Heart left ventricle (tissue), 16 donors: ENCODE measurements around the gene AP3B1. TPM values are rescaled to one million over a fixed set of nuclear protein-coding genes. Genes with fewer than 3 reads are reported as not detected.

Experiments used
- ATAC-seq, 4 donors: fragments of 200-7000 bp; cut with Tn5 transposase; one replicate each; pipeline ENCODE4 v1.9.1; 2020 to 2022; ENCODE audit warnings: moderate library complexity in 4 of 4, mild to moderate bottlenecking in 3 of 4, moderate number of reproducible peaks in 1 of 4
- DNase-seq, 5 donors: peaks; one replicate each; pipeline ENCODE4 v3.0.0-alpha.2; 2020
- H3K27ac ChIP-seq, 12 donors: fragments of 200-600 bp; sonication (generic) in 4 of 12; one replicate each; pipeline versions ENCODE4 v1.5.0 to v1.8.0; 2016 to 2022; ENCODE audit warnings: mild to moderate bottlenecking in 2 of 12
- H3K27me3 ChIP-seq, 9 donors: fragments of 200-600 bp; sonication (generic) in 2 of 9; one replicate each; pipeline versions ENCODE4 v1.5.1 to v1.8.0; 2016 to 2022; ENCODE audit warnings: mild to moderate bottlenecking in 3 of 9
- H3K36me3 ChIP-seq, 9 donors: fragments of 200-600 bp; sonication (generic) in 2 of 9; one replicate each; pipeline versions ENCODE4 v1.5.0 to v1.8.0; 2018 to 2022; ENCODE audit warnings: mild to moderate bottlenecking in 2 of 9
- H3K4me1 ChIP-seq, 12 donors: fragments of 200-600 bp; sonication (generic) in 4 of 12; one replicate each; pipeline versions ENCODE4 v1.5.0 to v1.8.0; 2016 to 2022; ENCODE audit warnings: mild to moderate bottlenecking in 3 of 12
- H3K4me3 ChIP-seq, 12 donors: fragments of 200-600 bp; sonication (generic) in 4 of 12; one replicate each; pipeline versions ENCODE4 v1.5.0 to v1.8.0; 2017 to 2022; ENCODE audit warnings: mild to moderate bottlenecking in 9 of 12, moderate library complexity in 4 of 12
- H3K9me3 ChIP-seq, 12 donors: fragments of 200-600 bp; sonication (generic) in 4 of 12; one replicate each; pipeline versions ENCODE4 v1.5.0 to v1.8.0; 2016 to 2022; ENCODE audit warnings: mild to moderate bottlenecking in 1 of 12
- CTCF ChIP-seq, 12 donors: fragments of 200-600 bp; sonication (generic) in 4 of 12; IDR thresholded peaks; one replicate each; pipeline versions ENCODE4 v1.5.0 to v1.8.0; 2018 to 2022; ENCODE audit warnings: antibody characterized with exemption in 12 of 12, mild to moderate bottlenecking in 5 of 12
- POLR2A ChIP-seq, 2 donors: fragments of 450-650 bp; IDR thresholded peaks; one replicate each; pipeline ENCODE4 v1.6.1; 2017; ENCODE audit warnings: antibody characterized with exemption in 2 of 2, mild to moderate bottlenecking in 2 of 2, moderate library complexity in 2 of 2
- WGBS, 4 donors: extraction: QIAGEN DNeasy Blood & Tissue Kit in 2 of 4; methylation state at CpG; one replicate each; pipeline versions ENCODE4 v1.1.5 to v1.1.7; 2013 to 2018; 5-methylcytosine and 5-hydroxymethylcytosine counted together
- intact Hi-C, 10 donors: fragments of 100-400 bp; cut with DNase I; formaldehyde crosslinking; loops; one replicate each; pipeline versions ENCODE4 v1.11.1 to v1.14.2; 2022
- polyA plus RNA-seq, 2 donors: library from polyadenylated mRNA; stranded (reverse); fragments of 200-250 nt; gene quantifications; one replicate each; pipeline ENCODE4 v1.2.3, GENCODE V29; 2013
- total RNA-seq, 9 donors: library from RNA; depleted of rRNA in 2 of 9; stranded (reverse); fragments of >200 nt in 2 of 9; fragmentation: NEBNext Ultra II Directional in 3 of 9; extraction: Animal tissue kit (Norgen Biotek cat#: 25700) in 3 of 9; gene quantifications; one replicate each; pipeline versions ENCODE4 v1.1.0 to v1.2.4, GENCODE V29; 2016 to 2023
- donor health status: ischemic (EF 13 %, LVEDD 7.1; RV severe dilation, severe dysfunction).
- donor health status: healthy with polysubstance abuse.
- donor health status: DM: no; HTN: yes; CAD: no.
- donor health status: DM: no; HTN: no; CAD: no.
- donor health status: ischemic (EF 25% LVEDD 6.9; RV normal size, moderate dysfunction).
- donor health status: ischemic (EF 25% LVEDD 5.7; RV mildly dilated, moderate dysfunction).
- donor health status: healthy.
- donor health status: DM: yes; HTN: yes; CAD: no.
- donor health status: ischemic (EF 35%, LVEDD 5.7; RV mildly dilated, moderate dysfunction).
- donor health status: nonischemic (EF 11% LVEDD 7.7; RV severe dilation, severe dysfunction).
- donor health status: DM: yes; HTN: yes; CAD: no.
- donor health status: PGD.
- donor health status: ischemic (EF 29% LVEDD 5.4; RV normal size, mild dysfunction).
- donor health status: nonischemic (EF 23%, LVEDD 6.1; RV moderate dilation, normal function).

The AP3B1 gene
- total and polyA plus RNA-seq, 11 donors: 14.4 to 33.7 (median 25.2) TPM

- intact Hi-C loops: no loop called here
- no peaks in the 10 kb centered on the region for H3K27me3 ChIP-seq
- ATAC-seq (no peak), DNase-seq (no peak)
- no peak overlapping the region for H3K27ac ChIP-seq
- 95 to 98% (median 97%) methylated on average over 3 of the region's 3 CpGs for WGBS, 4 donors
- H3K4me1 ChIP-seq: peaks cover 0 to 3% (median 0%) of the 10 kb centered on the region in 12 donors
- TF ChIP-seq POLR2A (IDR thresholded peaks at IDR 0.05) (no peak), CTCF (IDR thresholded peaks at IDR 0.05) (no peak)
- H3K9me3 ChIP-seq: peaks cover 0 to 20% (median 2%) of the 10 kb centered on the region in 12 donors
- no peak overlapping the region for H3K4me3 ChIP-seq
- H3K36me3 ChIP-seq: peaks cover 0 to 5% (median 0%) of the 10 kb centered on the region in 9 donors
Observed at GRCh38 chr5:78253201-78253600, 41.3 kb downstream of the AP3B1 start.

GRCh38 chr5:78252715-78253114, 41.8 kb downstream of the AP3B1 start:
- H3K27me3 ChIP-seq: no peaks in the 10 kb centered on the region
- H3K36me3 ChIP-seq: peaks cover 0 to 5% (median 0%) of the 10 kb centered on the region in 9 donors
- no peak for TF ChIP-seq CTCF (IDR thresholded peaks at IDR 0.05)
- no peak for TF ChIP-seq POLR2A (IDR thresholded peaks at IDR 0.05)
- WGBS, 4 donors: 95 to 99% (median 97%) methylated on average over 3 to 5 of the region's 5 CpGs
- no peak overlapping the region for H3K4me3 ChIP-seq
- no peak overlapping the region for H3K27ac ChIP-seq
- DNase-seq (no peak), ATAC-seq (no peak)
- intact Hi-C loops: no loop called here
- H3K9me3 ChIP-seq: peaks cover 0 to 16% (median 1%) of the 10 kb centered on the region in 12 donors
- peaks cover 0 to 3% (median 0%) of the 10 kb centered on the region in 12 donors for H3K4me1 ChIP-seq

- ATAC-seq (no peak), DNase-seq (no peak)
- H3K36me3 ChIP-seq: peaks cover 0 to 5% (median 0%) of the 10 kb centered on the region in 9 donors
- WGBS, 4 donors: 94 to 99% (median 95%) methylated on average over 6 to 7 of the region's 7 CpGs
- no peak for TF ChIP-seq CTCF (IDR thresholded peaks at IDR 0.05)
- TF ChIP-seq POLR2A (IDR thresholded peaks at IDR 0.05): no peak
- intact Hi-C loops: no loop called here
- peaks cover 0 to 3% (median 0%) of the 10 kb centered on the region in 12 donors for H3K4me1 ChIP-seq
- peaks cover 0 to 13% (median 0%) of the 10 kb centered on the region in 12 donors for H3K9me3 ChIP-seq
- no peak overlapping the region for H3K4me3 ChIP-seq
- H3K27ac ChIP-seq: no peak overlapping the region
- no peaks in the 10 kb centered on the region for H3K27me3 ChIP-seq
Observed at GRCh38 chr5:78251663-78252284, 42.7 kb downstream of the AP3B1 start.

- intact Hi-C loops: no loop called here
- TF ChIP-seq POLR2A (IDR thresholded peaks at IDR 0.05): no peak
- no peak for TF ChIP-seq CTCF (IDR thresholded peaks at IDR 0.05)
- ATAC-seq (no peak), DNase-seq (no peak)
- H3K36me3 ChIP-seq: peaks cover 0 to 5% (median 0%) of the 10 kb centered on the region in 9 donors
- H3K27ac ChIP-seq: no peak overlapping the region
- 65 to 70% (median 69%) methylated on average over 8 of the region's 8 CpGs for WGBS, 4 donors
- H3K4me3 ChIP-seq: no peak overlapping the region
- H3K9me3 ChIP-seq: no peaks in the 10 kb centered on the region
- peaks cover 0 to 9% (median 1%) of the 10 kb centered on the region in 12 donors for H3K4me1 ChIP-seq
- H3K27me3 ChIP-seq: no peaks in the 10 kb centered on the region
Observed at GRCh38 chr5:78245136-78245535, 49.4 kb downstream of the AP3B1 start.
